HL-60/S4 treated with retinoic acid at 250 ng/mL for 4 days and 3 days (cell line): ENCODE data around the gene HSPB9.
"Not testable (repeated sequence)": the region's sequence is repeated elsewhere in the genome, so short reads cannot be mapped to it uniquely, and the experiment has no call there.

Experiments
- in situ Hi-C: fragments of 300-500 bp; cut with MboI; formaldehyde crosslinking; loops from 2 replicates; pipeline ENCODE4 v1.7.0; 2022; ENCODE audit warnings: low sequenced_read_pairs

The HSPB9 gene

GRCh38 chr17:42136654-42137051 is 14.0 kb downstream of the HSPB9 start:
- in situ Hi-C loops = no loop called here

- in situ Hi-C loops = no loop called here
These were observed 16.3 kb downstream of the HSPB9 start for GRCh38 chr17:42138749-42139492.

- in situ Hi-C loops = not testable (repeated sequence)
These were observed 18.1 kb downstream of the HSPB9 start for GRCh38 chr17:42140690-42141089.

GRCh38 chr17:42141382-42141781 is 18.8 kb downstream of the HSPB9 start:
- in situ Hi-C loops = no loop called here

GRCh38 chr17:42142371-42142896 is 19.8 kb downstream of the HSPB9 start:
- in situ Hi-C loops = no loop called here

GRCh38 chr17:42143138-42143537 is 20.5 kb downstream of the HSPB9 start:
- in situ Hi-C loops = not testable (repeated sequence)

- in situ Hi-C loops = no loop called here
These were observed 24.5 kb downstream of the HSPB9 start for GRCh38 chr17:42146911-42147607.

GRCh38 chr17:42153919-42154742 is 31.5 kb downstream of the HSPB9 start:
- in situ Hi-C loops = no loop called here

- in situ Hi-C loops = no loop called here
These were observed 33.0 kb downstream of the HSPB9 start for GRCh38 chr17:42155614-42156045.

GRCh38 chr17:42159796-42160530 is 37.4 kb downstream of the HSPB9 start:
- in situ Hi-C loops = no loop called here

- in situ Hi-C loops = no loop called here
These were observed 37.9 kb downstream of the HSPB9 start for GRCh38 chr17:42160531-42160910.

- in situ Hi-C loops = no loop called here
These were observed 40.5 kb downstream of the HSPB9 start for GRCh38 chr17:42163113-42163512.

GRCh38 chr17:42163696-42164407 is 41.2 kb downstream of the HSPB9 start:
- in situ Hi-C loops = no loop called here

GRCh38 chr17:42165751-42166150 is 43.1 kb downstream of the HSPB9 start:
- in situ Hi-C loops = no loop called here

- in situ Hi-C loops = no loop called here
These were observed 43.7 kb downstream of the HSPB9 start for GRCh38 chr17:42166196-42166763.

- in situ Hi-C loops = no loop called here
These were observed 45.2 kb downstream of the HSPB9 start for GRCh38 chr17:42167807-42168206.

- in situ Hi-C loops = no loop called here
These were observed 46.7 kb downstream of the HSPB9 start for GRCh38 chr17:42169351-42169750.

GRCh38 chr17:42171831-42172230 is 49.2 kb downstream of the HSPB9 start:
- in situ Hi-C loops = no loop called here
